Measurements from ENCODE around the gene EEA1.

DNA sequence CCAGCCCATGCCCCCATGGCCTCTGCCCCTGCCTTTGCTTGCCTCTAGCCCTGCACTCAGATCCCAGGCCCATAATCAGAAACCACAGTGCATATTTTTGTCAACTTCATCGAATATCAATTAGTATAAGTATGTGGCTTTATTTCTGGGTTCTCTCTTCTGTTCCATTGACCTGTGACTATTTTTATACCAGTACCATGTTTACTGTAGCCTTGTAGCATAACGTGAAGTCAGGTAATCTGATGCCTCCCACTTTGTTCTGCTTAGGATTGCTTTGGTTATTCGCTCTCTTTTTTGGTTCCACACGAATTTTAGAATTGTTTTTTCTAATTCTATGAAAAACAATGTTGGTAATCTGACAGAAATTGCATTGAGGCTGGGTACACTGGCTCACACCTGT, 14.9 kb downstream of the EEA1 start:
- TF ChIP-seq POLR2A (IDR thresholded peaks at IDR 0.05) = no peak
- TF ChIP-seq, protein P1, sequence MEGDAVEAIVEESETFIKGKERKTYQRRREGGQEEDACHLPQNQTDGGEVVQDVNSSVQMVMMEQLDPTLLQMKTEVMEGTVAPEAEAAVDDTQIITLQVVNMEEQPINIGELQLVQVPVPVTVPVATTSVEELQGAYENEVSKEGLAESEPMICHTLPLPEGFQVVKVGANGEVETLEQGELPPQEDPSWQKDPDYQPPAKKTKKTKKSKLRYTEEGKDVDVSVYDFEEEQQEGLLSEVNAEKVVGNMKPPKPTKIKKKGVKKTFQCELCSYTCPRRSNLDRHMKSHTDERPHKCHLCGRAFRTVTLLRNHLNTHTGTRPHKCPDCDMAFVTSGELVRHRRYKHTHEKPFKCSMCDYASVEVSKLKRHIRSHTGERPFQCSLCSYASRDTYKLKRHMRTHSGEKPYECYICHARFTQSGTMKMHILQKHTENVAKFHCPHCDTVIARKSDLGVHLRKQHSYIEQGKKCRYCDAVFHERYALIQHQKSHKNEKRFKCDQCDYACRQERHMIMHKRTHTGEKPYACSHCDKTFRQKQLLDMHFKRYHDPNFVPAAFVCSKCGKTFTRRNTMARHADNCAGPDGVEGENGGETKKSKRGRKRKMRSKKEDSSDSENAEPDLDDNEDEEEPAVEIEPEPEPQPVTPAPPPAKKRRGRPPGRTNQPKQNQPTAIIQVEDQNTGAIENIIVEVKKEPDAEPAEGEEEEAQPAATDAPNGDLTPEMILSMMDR (IDR thresholded peaks at IDR 0.05) = no peak
- no peak for TF ChIP-seq POLR2AphosphoS5 (IDR thresholded peaks at IDR 0.05; ENCODE audit: insufficient read depth in 1 of 2, low read depth in 1 of 2)

All from vagina (tissue), 2 donors.